ENCODE measurements around the gene HAT1. TPM values are rescaled to one million over a fixed set of nuclear protein-coding genes. Genes with fewer than 3 reads are reported as not detected.
A peak's percentile ranks its signal among the peaks of the same experiment; 100 is the strongest.

The HAT1 gene
- total RNA-seq, 1 donor from 2014 or later: 35.1 TPM

GRCh38 chr2:171910494-171910893 is 11.8 kb upstream of the HAT1 start:
- intact Hi-C loops (cut with micrococcal nuclease): no loop called here

GRCh38 chr2:171913517-171913916 is 8.7 kb upstream of the HAT1 start:
- no peak for ATAC-seq
- intact Hi-C loops (cut with micrococcal nuclease): no loop called here
- DNase-seq: no peak

More at GRCh38 chr2:171910494-171910893, 11.8 kb upstream of the HAT1 start:
- DNase-seq (no peak), ATAC-seq (no peak)

- intact Hi-C loops (cut with micrococcal nuclease): no loop called here
- ATAC-seq: no peak
- no peak for DNase-seq
Observed at GRCh38 chr2:171919453-171919852, 2.8 kb upstream of the HAT1 start.

GRCh38 chr2:171921970-171922229 is 361 bp upstream of the HAT1 start:
- DNase-seq (no peak), ATAC-seq (no peak)
- intact Hi-C loops (cut with micrococcal nuclease): no loop called here

- DNase-seq (no peak), ATAC-seq (no peak)
- intact Hi-C loops (cut with micrococcal nuclease): no loop called here
Observed at GRCh38 chr2:171923206-171923605, 945 bp downstream of the HAT1 start.

- ATAC-seq (no peak), DNase-seq (no peak)
- intact Hi-C loops (cut with micrococcal nuclease): no loop called here
Observed at GRCh38 chr2:171924170-171924942, 2.1 kb downstream of the HAT1 start.

- ATAC-seq (no peak), DNase-seq (no peak)
- intact Hi-C loops (cut with micrococcal nuclease): no loop called here
Observed at GRCh38 chr2:171930385-171930784, 8.1 kb downstream of the HAT1 start.

GRCh38 chr2:171939058-171939742 is 16.9 kb downstream of the HAT1 start:
- intact Hi-C loops (cut with micrococcal nuclease): no loop called here
- DNase-seq (no peak), ATAC-seq (no peak)

- no peak for ATAC-seq
- intact Hi-C loops (cut with micrococcal nuclease): no loop called here
- DNase-seq: no peak
Observed at GRCh38 chr2:171939743-171940071, 17.4 kb downstream of the HAT1 start.

- ATAC-seq: no peak
- DNase-seq: no peak
- intact Hi-C loops (cut with micrococcal nuclease): no loop called here
Observed at GRCh38 chr2:171941316-171941699, 19.0 kb downstream of the HAT1 start.

GRCh38 chr2:171943869-171944268 is 21.6 kb downstream of the HAT1 start:
- ATAC-seq (no peak), DNase-seq (no peak)
- intact Hi-C loops (cut with micrococcal nuclease): no loop called here

GRCh38 chr2:171952276-171952675 is 30.0 kb downstream of the HAT1 start:
- DNase-seq (no peak), ATAC-seq (no peak)
- intact Hi-C loops (cut with micrococcal nuclease): no loop called here

GRCh38 chr2:171952748-171953147 is 30.5 kb downstream of the HAT1 start:
- intact Hi-C loops (cut with micrococcal nuclease): no loop called here
- DNase-seq (no peak), ATAC-seq (no peak)

- peak; percentile 57 for ATAC-seq
- intact Hi-C loops (cut with micrococcal nuclease): no loop called here
- DNase-seq: no peak
Observed at GRCh38 chr2:171956135-171956825, 34.0 kb downstream of the HAT1 start.

- no peak for DNase-seq
- intact Hi-C loops (cut with micrococcal nuclease): no loop called here
- ATAC-seq: no peak
Observed at GRCh38 chr2:171957061-171957460, 34.8 kb downstream of the HAT1 start.

- no peak for DNase-seq
- intact Hi-C loops (cut with micrococcal nuclease): no loop called here
- peak; percentile 40 for ATAC-seq
Observed at GRCh38 chr2:171958475-171958874, 36.2 kb downstream of the HAT1 start.

- intact Hi-C loops (cut with micrococcal nuclease): no loop called here
- peak; percentile 64 for ATAC-seq
Observed at GRCh38 chr2:171959998-171960397, 37.7 kb downstream of the HAT1 start.

GRCh38 chr2:171960570-171960969 is 38.3 kb downstream of the HAT1 start:
- ATAC-seq: peak; percentile 40
- DNase-seq: no peak
- intact Hi-C loops (cut with micrococcal nuclease): no loop called here

More at GRCh38 chr2:171959998-171960397, 37.7 kb downstream of the HAT1 start:
- no peak for DNase-seq

GRCh38 chr2:171963198-171963597 is 40.9 kb downstream of the HAT1 start:
- DNase-seq (no peak), ATAC-seq (no peak)
- intact Hi-C loops (cut with micrococcal nuclease): no loop called here

- DNase-seq (no peak), ATAC-seq (no peak)
- intact Hi-C loops (cut with micrococcal nuclease): no loop called here
Observed at GRCh38 chr2:171964308-171964707, 42.0 kb downstream of the HAT1 start.

GRCh38 chr2:171965238-171965637 is 43.0 kb downstream of the HAT1 start:
- intact Hi-C loops (cut with micrococcal nuclease): no loop called here
- DNase-seq (no peak), ATAC-seq (no peak)

All from left ventricle myocardium superior (tissue), 1 donor.